Gastroesophageal sphincter (tissue), 4 donors: ENCODE results near the gene CNTRL. TPM values are rescaled to one million over a fixed set of nuclear protein-coding genes. Genes with fewer than 3 reads are reported as not detected.

Experiments used
- ATAC-seq: fragments of 150-250 bp; one replicate; pipeline ENCODE4 v1.9.1; 2016; ENCODE audit warnings: mild to moderate bottlenecking, moderate library complexity
- H3K27ac ChIP-seq, 4 donors: fragments of 200-600 bp; sonication (generic) in 3 of 4; 1 replicate in 3 of 4; 2 replicates in 1 of 4; pipeline ENCODE4 v1.5.1; 2016 to 2019
- H3K27me3 ChIP-seq: fragments of 200-600 bp; sonication (generic); one replicate; pipeline ENCODE4 v1.5.1; 2019
- H3K36me3 ChIP-seq, 2 donors: fragments of 200-600 bp; sonication (generic); one replicate each; pipeline ENCODE4 v1.5.1; 2019; ENCODE audit warnings: control low read depth in 1 of 2
- H3K4me1 ChIP-seq, 3 donors: fragments of 200-600 bp; sonication (generic); 1 replicate in 2 of 3; 2 replicates in 1 of 3; pipeline ENCODE4 v1.5.1; 2016 to 2019; ENCODE audit warnings: control low read depth in 2 of 3
- H3K4me3 ChIP-seq, 2 donors: fragments of 200-600 bp; sonication (generic); one replicate each; pipeline ENCODE4 v1.5.1; 2019; ENCODE audit warnings: mild to moderate bottlenecking in 1 of 2, moderate library complexity in 1 of 2
- H3K9me3 ChIP-seq, 3 donors: fragments of 200-600 bp; sonication (generic); one replicate each; pipeline ENCODE4 v1.5.1; 2017 to 2019; ENCODE audit warnings: control low read depth in 2 of 3
- EP300 ChIP-seq: sonication (generic); formaldehyde crosslinking; IDR thresholded peaks from one replicate; pipeline ENCODE4 v1.6.1; 2017; ENCODE audit warnings: antibody characterized with exemption, mild to moderate bottlenecking
- POLR2A ChIP-seq, 2 donors: fragments of 450-650 bp; IDR thresholded peaks; one replicate each; pipeline ENCODE4 v1.6.1; 2017; ENCODE audit warnings: antibody characterized with exemption in 2 of 2, mild to moderate bottlenecking in 2 of 2, moderate library complexity in 1 of 2
- POLR2AphosphoS5 ChIP-seq: sonication (generic); formaldehyde crosslinking; IDR thresholded peaks from one replicate; pipeline ENCODE4 v1.6.1; 2017; ENCODE audit warnings: antibody characterized with exemption
- WGBS, 2 donors: methylation state at CpG; one replicate each; pipeline ENCODE4 v1.1.5; 2018; ENCODE audit warnings: low coverage in 1 of 2; 5-methylcytosine and 5-hydroxymethylcytosine counted together
- total RNA-seq, 4 donors: library from RNA; depleted of rRNA; stranded (reverse); fragments of >200 nt; gene quantifications; one replicate each; pipeline ENCODE4 v1.1.0, GENCODE V29; 2016
- TF ChIP-seq, protein P1 (sequence below), 4 experiments: fragments of 200-600 bp in 2 of 4; fragments of 450-650 bp in 2 of 4; sonication (generic) in 1 of 4; IDR thresholded peaks; one replicate each; pipeline ENCODE4 v1.5.1; 2017 to 2019; ENCODE audit warnings: antibody characterized with exemption in 4 of 4, mild to moderate bottlenecking in 2 of 4, moderate library complexity in 2 of 4

The CNTRL gene
- total RNA-seq, 4 donors from 2014 or later = 7.3 to 18.7 (median 16.9) TPM

DNA sequence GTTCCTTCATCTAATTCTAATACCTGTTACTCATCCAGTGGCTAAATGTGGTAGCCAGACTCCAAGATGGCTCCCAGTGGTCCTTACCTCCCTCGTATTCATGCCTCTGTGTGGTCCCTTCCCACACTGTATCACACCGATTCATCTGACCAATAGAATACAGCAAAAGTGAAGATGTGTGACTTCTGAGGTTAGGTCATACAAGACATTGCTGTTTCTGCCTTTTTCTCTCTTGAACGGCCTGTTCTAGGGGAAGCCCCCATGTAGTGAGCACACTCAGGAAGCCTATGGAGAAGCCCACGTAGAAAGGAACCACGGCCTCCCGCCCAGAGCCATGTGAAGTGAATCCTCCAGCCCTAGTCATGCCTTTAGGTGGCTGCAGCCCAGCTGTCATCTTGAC, 15.2 kb upstream of the CNTRL start:
- no peaks in the 10 kb centered on the region for H3K9me3 ChIP-seq
- no peak for ATAC-seq
- H3K4me3 ChIP-seq = no peak overlapping the region
- peaks cover 0 to 5% (median 0%) of the 10 kb centered on the region in 3 donors for H3K4me1 ChIP-seq
- TF ChIP-seq POLR2AphosphoS5 (no peak), POLR2A (IDR thresholded peaks at IDR 0.05) (no peak), EP300 (no peak)
- TF ChIP-seq, protein P1, sequence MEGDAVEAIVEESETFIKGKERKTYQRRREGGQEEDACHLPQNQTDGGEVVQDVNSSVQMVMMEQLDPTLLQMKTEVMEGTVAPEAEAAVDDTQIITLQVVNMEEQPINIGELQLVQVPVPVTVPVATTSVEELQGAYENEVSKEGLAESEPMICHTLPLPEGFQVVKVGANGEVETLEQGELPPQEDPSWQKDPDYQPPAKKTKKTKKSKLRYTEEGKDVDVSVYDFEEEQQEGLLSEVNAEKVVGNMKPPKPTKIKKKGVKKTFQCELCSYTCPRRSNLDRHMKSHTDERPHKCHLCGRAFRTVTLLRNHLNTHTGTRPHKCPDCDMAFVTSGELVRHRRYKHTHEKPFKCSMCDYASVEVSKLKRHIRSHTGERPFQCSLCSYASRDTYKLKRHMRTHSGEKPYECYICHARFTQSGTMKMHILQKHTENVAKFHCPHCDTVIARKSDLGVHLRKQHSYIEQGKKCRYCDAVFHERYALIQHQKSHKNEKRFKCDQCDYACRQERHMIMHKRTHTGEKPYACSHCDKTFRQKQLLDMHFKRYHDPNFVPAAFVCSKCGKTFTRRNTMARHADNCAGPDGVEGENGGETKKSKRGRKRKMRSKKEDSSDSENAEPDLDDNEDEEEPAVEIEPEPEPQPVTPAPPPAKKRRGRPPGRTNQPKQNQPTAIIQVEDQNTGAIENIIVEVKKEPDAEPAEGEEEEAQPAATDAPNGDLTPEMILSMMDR (IDR thresholded peaks at IDR 0.05) = no peak
- H3K27ac ChIP-seq = no peak overlapping the region
- 86 to 92% methylated on average over 5 to 6 of the region's 6 CpGs for WGBS, 2 donors
- peaks cover 0 to 30% of the 10 kb centered on the region in 2 donors for H3K36me3 ChIP-seq
- no peaks in the 10 kb centered on the region for H3K27me3 ChIP-seq

DNA sequence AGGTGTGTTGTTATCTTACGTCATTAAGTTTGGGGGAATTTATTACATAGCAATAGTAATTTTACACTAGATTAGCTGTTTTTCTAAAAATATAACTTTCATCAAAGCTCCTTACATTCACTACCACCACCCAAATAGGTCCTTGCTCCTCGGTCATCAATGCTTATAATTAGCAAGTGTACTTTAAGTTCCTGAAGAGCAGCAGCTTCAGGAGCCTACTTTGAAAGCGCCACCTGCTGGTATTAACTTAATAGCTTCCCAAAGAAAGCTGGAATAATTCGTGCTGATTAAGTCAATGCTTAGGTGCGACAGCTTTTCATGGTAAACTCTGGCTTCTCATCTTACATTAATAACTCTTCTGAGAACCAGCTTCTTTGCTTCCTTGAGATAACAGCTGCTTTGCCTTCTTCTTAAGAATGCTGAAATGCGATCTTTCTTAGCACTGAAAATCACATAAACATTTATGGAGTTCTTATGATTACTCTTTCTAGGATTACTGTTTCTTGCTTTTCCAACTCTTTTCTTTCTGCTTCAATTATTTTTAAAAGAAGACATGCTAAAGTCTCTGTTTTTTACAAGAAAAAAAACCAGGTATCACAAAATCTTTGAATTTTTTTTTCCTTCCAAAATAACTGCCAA, 14.6 kb upstream of the CNTRL start:
- no peak for ATAC-seq
- Histone ChIP-seq H3K4me3 (no peak overlapping the region), H3K9me3 (no peaks in the 10 kb centered on the region), H3K36me3 (peaks cover 0 to 25% of the 10 kb centered on the region in 2 donors), H3K27ac (no peak overlapping the region), H3K4me1 (peaks cover 0 to 5% (median 0%) of the 10 kb centered on the region in 3 donors), H3K27me3 (no peaks in the 10 kb centered on the region)
- TF ChIP-seq POLR2A (IDR thresholded peaks at IDR 0.05) = no peak
- TF ChIP-seq, protein P1 (IDR thresholded peaks at IDR 0.05) = peak; percentile 62 to 80 (median 76)
- no peak for TF ChIP-seq EP300
- TF ChIP-seq POLR2AphosphoS5 = no peak
- WGBS, 2 donors = 16 to 21% methylated on average over 5 to 6 of the region's 6 CpGs

DNA sequence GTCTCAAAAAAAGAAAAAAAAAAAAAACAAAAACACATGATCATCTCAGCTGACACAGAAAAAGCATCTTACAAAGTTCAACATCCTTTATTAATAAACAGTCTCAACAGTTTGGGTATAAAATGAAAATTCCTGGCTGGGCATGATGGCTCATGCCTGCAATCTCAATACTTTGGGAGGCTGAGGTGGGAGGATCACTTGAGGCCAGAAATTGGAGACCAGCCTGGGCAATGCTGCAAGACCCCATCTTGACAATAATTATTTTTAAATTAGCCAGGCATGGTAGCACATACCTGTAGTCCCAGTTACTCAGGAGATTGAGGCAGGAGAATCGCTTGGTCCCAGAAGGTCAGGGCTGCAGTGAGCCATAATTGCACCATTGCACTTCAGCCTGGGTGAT, 7.9 kb upstream of the CNTRL start:
- WGBS, 2 donors = 60 to 100% methylated on average over 1 of the region's 1 CpG
- H3K36me3 ChIP-seq = peaks cover 0 to 15% of the 10 kb centered on the region in 2 donors
- no peaks in the 10 kb centered on the region for H3K27me3 ChIP-seq
- no peaks in the 10 kb centered on the region for H3K9me3 ChIP-seq
- H3K27ac ChIP-seq = no peak overlapping the region
- TF ChIP-seq POLR2AphosphoS5 (no peak), EP300 (no peak), POLR2A (IDR thresholded peaks at IDR 0.05) (no peak)
- TF ChIP-seq, protein P1 (IDR thresholded peaks at IDR 0.05) = no peak
- no peak overlapping the region for H3K4me3 ChIP-seq
- no peak for ATAC-seq
- H3K4me1 ChIP-seq = no peaks in the 10 kb centered on the region

- ATAC-seq = no peak
- H3K9me3 ChIP-seq = no peaks in the 10 kb centered on the region
Observed at GRCh38 chr9:121067640-121068039, 7.1 kb upstream of the CNTRL start.

More at GRCh38 chr9:121067640-121068039, 7.1 kb upstream of the CNTRL start:
- WGBS, 2 donors = 80 to 88% methylated on average over 2 of the region's 2 CpGs
- H3K36me3 ChIP-seq = peaks cover 0 to 15% of the 10 kb centered on the region in 2 donors
- no peak overlapping the region for H3K27ac ChIP-seq
- no peaks in the 10 kb centered on the region for H3K27me3 ChIP-seq
- H3K4me1 ChIP-seq = peaks cover 0 to 5% (median 2%) of the 10 kb centered on the region in 3 donors
- H3K4me3 ChIP-seq = no peak overlapping the region
- TF ChIP-seq EP300 (no peak), POLR2AphosphoS5 (no peak), POLR2A (IDR thresholded peaks at IDR 0.05) (no peak)
- TF ChIP-seq, protein P1 (IDR thresholded peaks at IDR 0.05) = no peak
